Measurements from ENCODE around the gene HUS1. TPM values are rescaled to one million over a fixed set of nuclear protein-coding genes. Genes with fewer than 3 reads are reported as not detected.
"Not testable (repeated sequence)": the region's sequence is repeated elsewhere in the genome, so short reads cannot be mapped to it uniquely, and the experiment has no call there.

The HUS1 gene
- total and polyA plus RNA-seq, 2 of the 8 experiments (the other 6 are each of a cell fraction or from before 2014, with no cell fraction given), result 15.0 to 33.0 TPM

DNA sequence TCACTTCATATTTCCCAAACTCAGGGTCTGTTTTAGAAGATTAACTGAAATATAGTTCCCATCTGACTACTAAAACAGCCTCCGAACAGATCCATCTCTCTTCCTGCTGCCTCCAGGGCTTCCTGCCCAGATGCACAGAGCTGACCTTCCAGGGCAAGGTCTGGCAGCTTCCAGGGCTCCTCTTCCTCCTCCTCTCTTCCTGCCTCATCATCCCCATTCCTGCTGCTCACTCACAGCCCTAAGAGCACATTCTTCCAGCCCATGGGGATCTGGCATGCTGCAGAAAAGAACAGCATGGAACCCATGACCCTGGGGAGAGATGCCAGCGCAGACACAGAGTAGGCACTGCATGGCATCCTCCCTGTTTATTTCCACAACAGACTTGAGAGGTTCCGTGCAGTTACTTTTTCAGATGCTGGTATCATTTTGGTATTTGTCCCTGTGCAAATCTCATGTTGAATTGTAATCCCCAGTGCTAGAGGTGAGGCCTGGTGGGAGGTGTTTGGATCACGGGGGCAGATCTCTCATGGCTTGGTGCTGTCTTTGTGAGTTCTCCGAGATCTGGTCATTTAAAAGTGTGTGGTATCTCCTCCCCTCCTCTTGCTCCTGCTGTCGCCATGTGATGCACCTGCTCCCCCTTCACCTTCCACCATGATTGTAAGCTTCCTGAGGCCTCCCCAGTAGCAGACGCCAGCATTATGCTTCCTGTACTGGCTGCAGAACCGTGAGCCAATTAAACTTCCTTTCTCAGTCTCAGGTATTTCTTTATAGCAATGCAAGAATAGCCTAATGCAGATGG lies 35.5 kb downstream of the HUS1 start (continued):
- TF ChIP-seq ZNF274 (IDR thresholded peaks at IDR 0.05; ENCODE audit: borderline replicate concordance, extremely low read depth, low read length) (no peak), NANOG (IDR thresholded peaks at IDR 0.05; ENCODE audit: insufficient read depth, low read depth, low read length, poor library complexity, severe bottlenecking) (no peak), RAD21 (IDR thresholded peaks at IDR 0.05 in 1 of 2, conservative IDR thresholded peaks at IDR 0.05 in 1 of 2; ENCODE audit: low read depth in 2 of 2, low read length in 2 of 2) (no peak)

DNA sequence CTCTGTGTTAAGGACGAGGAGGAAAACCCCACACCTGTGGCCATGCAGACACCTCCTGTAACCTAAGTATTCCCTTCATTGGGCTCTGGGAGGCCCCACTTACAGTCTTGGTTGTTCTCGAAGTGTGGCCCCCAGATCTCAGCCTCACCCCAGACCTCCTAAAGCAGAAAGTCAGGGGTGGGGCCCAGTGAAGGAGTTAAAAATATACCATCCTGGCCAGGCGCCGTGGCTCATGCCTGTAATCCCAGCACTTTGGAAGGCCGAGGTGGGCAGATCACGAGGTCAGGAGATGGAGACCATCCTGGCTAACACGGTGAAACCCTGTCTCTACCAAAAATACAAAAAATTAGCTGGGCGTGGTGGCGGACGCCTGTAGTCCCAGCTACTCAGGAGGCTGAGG lies 36.8 kb downstream of the HUS1 start:
- H3K23ac ChIP-seq (ENCODE audit: insufficient read length); H4K8ac ChIP-seq (ENCODE audit: extremely low read depth, insufficient read depth, low read length); H3K79me1 ChIP-seq (ENCODE audit: low read depth, low read length); H3K27me3 ChIP-seq (replicated peaks in 1 of 4; ENCODE audit: control insufficient read depth in 3 of 4, extremely low read depth in 1 of 4, insufficient read depth in 3 of 4, low read length in 3 of 4); H3K56ac ChIP-seq (replicated peaks; ENCODE audit: insufficient read length, low read depth, low read length); H3K4ac ChIP-seq (replicated peaks; ENCODE audit: insufficient read length, low read depth, low read length); H3K36me3 ChIP-seq (ENCODE audit: control insufficient read depth in 2 of 4, insufficient read depth in 4 of 4, low read length in 3 of 4); H3K4me2 ChIP-seq (ENCODE audit: insufficient read depth in 1 of 2, low read depth in 2 of 2, low read length in 2 of 2); H3K4me3 ChIP-seq (ENCODE audit: extremely low read depth in 1 of 4, insufficient read depth in 2 of 4, low read depth in 3 of 4, low read length in 4 of 4); DNase-seq (ENCODE audit: low read depth in 1 of 2, low spot score in 2 of 2); H4K5ac ChIP-seq (ENCODE audit: insufficient read length, low read depth, low read length); H2AFZ ChIP-seq (ENCODE audit: low read length); H2AK5ac ChIP-seq (ENCODE audit: low read depth, low read length); H2BK20ac ChIP-seq (ENCODE audit: low read length); H3K79me2 ChIP-seq (ENCODE audit: control insufficient read depth in 1 of 2, insufficient read depth in 2 of 2, low read length in 2 of 2); H3K9ac ChIP-seq (replicated peaks in 1 of 4; ENCODE audit: extremely low read depth in 1 of 4, low read depth in 3 of 4, low read length in 3 of 4); H2BK120ac ChIP-seq (replicated peaks; ENCODE audit: low read depth, low read length); FAIRE-seq; H3K27ac ChIP-seq (ENCODE audit: low read depth, low read length); H2BK15ac ChIP-seq (ENCODE audit: low read length); H2BK12ac ChIP-seq (ENCODE audit: low read depth, low read length); H3K4me1 ChIP-seq (replicated peaks in 1 of 4; ENCODE audit: control insufficient read depth in 3 of 4, insufficient read depth in 4 of 4, low read length in 3 of 4); H3K9me3 ChIP-seq (ENCODE audit: insufficient read depth in 2 of 2, low read depth in 1 of 2, low read length in 1 of 2); H4K91ac ChIP-seq (replicated peaks; ENCODE audit: insufficient read length, low read length); POLR2A ChIA-PET (ENCODE audit: partially characterized antibody); H4K20me1 ChIP-seq (replicated peaks in 1 of 2; ENCODE audit: control insufficient read depth in 1 of 2, insufficient read depth in 2 of 2, low read length in 2 of 2); H3K23me2 ChIP-seq (ENCODE audit: low read depth, low read length); H2BK5ac ChIP-seq (ENCODE audit: low read depth, low read length); H3K14ac ChIP-seq (ENCODE audit: insufficient read length): not testable (repeated sequence)
- CTCF ChIA-PET (ENCODE audit: partially characterized antibody), result interaction anchor here (0.8 to 3.5 kb wide), 5 partner anchors 13 to 677 kb away, joined by 3 to 33 read pairs (median 9); no protein-coding TSS in a partner anchor
- H3K18ac ChIP-seq (ENCODE audit: extremely low read depth, low read length), result 0 out of 2 replicates have a peak overlapping the region, but pooled peaks have one; percentile 39
- WGBS, 2 experiments (ENCODE audit: extremely low coverage in 1 of 2, insufficient coverage in 1 of 2, insufficient read length in 1 of 2, insufficient replicate concordance in 2 of 2, low coverage in 1 of 2, low lambda C conversion rate in 2 of 2, missing lambda C conversion rate in 1 of 2), result 97% methylated on average over 8 of the region's 10 CpGs; no CpG with 5 or more reads in 1 of the 2 experiments
